ENCODE data around the gene UNC13B.
"Not testable (repeated sequence)": the region's sequence is repeated elsewhere in the genome, so short reads cannot be mapped to it uniquely, and the experiment has no call there.

UNC13B gene

DNA sequence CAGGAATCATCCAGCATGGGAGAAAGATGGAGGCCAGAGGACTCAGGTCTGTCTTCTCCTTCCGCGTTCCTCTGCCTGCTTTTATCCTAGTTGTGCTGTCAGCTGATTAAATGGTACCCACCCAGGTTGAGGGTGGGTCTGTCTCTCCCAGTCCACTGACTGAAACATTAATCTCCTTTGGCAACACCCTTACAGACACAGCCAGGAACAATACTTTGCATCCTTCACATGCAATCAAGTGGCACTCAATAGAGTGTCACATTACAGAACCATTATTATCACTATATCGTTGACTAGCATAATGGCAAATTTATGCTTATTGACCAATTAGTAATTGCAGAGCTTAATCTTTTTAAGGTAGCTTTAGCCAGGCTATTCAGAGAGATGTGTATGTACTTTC is 64.8 kb downstream of the UNC13B start:
- DNase-seq: no peak

DNA sequence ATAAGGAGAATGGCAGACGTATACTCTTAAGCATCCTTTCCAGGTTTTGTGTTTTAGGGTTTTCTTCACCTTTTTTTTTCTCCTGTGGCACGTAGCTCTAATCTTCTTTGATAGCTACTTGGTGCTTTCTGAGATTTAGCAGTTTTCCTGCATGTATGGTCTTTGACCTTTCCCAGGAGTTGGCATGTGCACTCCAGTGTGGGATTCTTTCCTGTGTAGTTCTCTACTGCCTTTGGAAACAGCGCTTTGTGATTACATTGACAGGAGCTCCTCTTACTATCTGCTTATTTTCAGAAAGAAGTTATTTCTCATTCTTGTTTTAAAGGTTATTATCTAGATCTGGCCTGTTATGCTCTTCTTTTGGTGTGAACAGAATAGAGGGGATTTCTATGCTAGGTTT is 65.5 kb downstream of the UNC13B start:
- no peak for DNase-seq

DNA sequence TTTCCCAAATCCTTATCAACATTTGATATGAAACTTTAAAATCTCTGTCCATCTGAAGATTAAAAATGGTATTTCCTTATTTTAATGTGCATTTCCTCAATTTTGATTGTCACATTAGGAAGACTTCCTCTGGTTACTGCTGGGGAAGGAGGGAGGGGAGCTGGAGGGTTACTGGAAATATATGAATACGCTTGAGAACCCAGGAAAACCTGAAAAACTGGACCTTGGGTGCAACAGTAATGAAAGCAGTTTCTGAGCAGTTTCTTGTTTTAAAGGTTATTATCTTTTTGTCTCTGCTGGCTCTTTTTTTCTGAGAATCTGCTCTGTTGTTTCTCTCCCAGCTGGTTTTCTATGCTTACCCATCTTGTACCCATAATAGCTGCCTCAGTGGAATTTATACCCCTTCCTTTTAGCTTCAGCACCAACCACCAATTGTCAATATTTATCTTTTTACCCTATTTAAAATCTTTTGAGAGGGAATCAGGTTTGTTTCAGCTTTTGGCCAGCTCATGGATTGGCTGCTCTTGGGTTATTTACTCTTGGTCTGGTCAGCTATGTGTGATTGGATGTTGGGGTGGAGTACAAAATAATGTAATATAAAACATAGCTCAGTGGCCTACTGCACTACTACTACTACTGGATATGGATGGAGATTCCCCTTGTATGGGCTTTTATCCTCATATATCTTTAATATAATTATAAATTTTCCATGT is 67.4 kb downstream of the UNC13B start:
- DNase-seq: no peak

DNA sequence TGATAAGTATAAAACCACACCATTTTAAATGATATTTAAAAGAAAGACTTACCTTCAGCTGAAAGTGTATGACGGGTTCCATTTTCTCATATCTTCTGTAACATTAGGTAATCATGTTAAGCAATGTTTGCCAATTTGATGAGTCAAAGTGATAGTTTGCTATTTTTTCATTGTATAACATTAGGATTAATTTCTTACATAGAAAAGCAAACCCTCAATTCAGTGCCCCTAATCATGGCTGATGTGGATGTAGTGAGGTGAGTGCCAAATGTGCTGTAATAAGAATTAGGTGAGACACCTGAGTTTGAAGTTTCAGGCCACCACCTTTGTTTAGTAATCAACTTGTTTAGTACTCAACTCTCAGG is 68.0 kb downstream of the UNC13B start:
- DNase-seq: no peak

DNA sequence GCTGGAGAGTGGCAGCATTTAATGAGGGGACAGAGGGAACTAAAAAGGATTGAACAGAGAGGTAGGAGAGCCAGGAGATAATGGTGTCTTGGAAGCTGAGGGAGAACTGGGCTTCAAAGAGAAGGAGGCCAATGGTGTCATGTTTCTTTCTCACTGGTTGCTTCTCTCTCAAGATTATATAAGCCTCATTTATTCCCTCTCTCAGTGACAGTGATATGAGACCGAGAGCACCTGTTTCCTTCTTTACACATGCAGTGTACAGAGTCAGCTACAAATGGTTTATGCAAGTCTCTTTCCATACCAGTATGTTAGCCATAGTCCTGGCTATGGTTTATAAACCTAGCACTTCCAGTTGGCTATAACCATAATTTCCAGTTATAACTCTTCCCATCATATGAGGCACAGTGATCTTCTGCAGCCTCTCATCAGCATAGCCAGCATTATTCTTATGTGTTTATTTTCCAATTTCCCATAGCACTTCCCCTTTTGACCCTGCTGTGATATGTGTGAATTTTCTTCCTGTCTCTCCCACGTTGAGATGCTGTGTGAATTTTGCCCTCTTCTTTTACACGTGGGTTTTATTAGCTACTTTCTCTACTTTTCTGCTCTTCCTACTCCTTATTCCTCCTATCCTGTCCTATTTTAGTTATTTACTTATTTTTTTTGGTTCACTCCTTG is 71.2 kb downstream of the UNC13B start:
- DNase-seq: no peak

DNA sequence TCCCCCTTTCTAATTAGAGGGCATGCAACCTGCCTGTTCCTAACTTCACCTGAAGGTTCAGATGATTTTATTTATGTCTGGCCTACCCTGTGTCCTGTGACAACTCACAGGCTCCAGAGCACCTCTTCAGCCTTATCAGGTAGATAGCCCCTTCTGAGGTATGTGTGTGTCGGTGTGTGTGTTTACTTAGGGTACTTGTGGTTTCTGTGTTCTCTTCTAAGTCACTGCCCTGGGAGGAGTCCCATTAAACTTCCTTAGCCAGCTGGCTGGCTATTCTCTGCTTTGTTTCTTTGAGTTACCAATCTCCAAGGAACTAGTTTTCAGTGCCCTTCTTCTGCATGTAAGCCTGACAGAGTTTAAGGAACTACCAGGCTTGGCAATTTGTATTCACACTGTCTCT is 74.9 kb downstream of the UNC13B start:
- DNase-seq: no peak

DNA sequence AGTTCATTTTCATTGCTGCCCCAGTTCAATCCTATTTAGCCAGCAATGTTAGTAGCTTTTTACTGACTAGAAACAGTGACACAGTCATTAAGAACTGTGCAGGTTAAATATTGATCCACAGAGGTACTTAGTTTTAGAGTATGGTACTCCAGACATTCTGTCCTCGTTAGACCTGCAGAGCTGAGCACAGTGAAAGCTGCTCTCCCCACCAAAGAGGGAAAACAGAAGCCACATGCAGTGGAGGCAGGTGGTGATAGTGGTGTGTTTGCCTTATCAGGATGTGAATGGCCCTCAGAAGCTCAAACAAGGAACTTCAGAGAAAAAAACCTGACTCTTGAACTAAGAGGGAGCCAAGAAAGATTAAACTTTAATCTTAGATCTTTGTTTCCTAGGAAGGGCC is 75.5 kb downstream of the UNC13B start:
- no peak for DNase-seq

DNA sequence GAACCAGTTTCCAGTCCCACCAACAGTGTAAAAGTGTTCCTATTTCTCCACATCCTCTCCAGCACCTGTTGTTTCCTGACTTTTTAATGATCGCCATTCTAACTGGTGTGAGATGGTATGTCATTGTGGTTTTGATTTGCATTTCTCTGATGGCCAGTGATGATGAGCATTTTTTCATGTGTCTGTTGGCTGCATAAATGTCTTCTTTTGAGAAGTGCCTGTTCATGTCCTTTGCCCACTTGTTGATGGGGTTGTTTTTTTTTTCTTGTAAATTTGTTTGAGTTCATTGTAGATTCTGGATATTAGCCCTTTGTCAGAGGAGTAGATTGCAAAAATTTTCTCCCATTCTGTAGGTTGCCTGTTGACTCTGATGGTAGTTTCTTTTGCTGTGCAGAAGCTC is 84.1 kb downstream of the UNC13B start:
- DNase-seq: not testable (repeated sequence)

DNA sequence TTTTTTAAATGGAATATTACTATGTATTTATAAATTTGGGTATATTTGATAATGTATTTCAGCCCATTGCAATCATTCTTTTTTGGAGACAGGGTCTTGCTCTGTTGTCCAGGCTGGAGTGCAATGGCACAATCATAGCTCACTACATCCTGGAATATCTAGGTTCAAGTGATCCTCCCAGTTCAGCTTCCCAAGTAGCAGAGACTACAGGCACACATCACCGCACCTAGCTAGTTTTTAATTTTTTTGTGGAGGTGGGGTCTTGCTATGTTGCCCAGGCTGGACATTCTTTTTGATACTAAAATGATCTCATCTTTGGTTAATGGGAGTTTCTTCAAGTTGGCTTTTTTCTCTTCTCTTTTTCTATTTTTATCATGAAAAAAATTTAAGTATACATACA is 91.3 kb downstream of the UNC13B start:
- no peak for DNase-seq

DNA sequence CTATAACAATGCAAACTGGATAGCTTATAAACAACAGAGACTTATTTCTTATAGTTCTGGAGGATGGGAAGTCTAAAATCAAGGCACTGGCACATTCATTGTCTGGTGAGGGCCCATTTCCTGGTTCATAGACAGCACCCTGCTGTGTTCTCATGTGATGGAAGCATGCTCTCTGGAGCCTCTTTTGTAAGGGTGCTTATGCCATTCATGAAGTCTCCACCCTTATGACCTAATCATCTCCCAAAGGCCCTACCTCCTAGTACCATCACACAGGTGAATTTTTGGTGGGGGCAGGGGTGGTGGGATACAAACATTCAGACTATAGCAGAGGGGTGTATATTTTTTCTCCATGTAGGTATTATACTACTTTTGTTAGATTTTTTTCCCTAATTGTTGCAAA is 92.4 kb downstream of the UNC13B start:
- DNase-seq: no peak

DNA sequence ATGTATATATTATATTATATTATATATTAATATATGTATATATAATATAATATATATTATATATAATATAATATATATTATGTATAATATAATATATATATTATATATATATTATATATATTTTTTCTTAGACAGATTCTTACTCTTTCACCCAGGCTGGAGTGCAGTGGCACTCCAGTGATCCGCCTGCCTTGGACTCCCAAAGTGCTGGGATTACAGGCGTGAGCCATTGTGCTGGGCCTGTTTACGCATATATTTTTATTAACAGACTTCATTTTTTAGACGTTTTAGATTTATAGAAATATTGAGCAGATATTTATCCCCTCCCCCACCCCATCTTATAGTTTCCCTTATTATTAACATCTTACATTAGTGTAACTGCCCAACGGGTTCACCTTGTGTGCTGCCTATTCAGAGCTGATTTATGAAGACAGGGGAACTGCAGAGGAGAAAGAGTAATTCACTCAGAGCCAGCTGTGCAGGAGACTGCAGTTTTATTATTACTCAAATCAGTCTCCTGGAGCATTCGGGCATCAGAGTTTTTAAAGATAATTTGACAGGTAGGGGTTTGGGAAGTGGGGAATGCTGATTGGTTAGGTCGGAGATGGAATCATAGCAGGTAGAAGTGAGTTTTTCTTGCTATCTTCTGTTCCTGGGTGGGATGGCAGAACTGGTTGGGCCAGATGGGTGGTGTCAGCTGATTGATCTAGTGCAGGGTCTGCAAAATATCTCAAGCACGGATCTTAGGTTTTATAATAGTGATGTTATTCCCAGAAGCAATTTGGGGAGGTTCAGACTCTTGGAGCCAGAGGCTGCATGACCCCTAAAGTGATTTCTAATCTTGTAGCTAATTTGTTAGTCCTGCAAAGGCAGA is 93.4 kb downstream of the UNC13B start:
- DNase-seq: no peak

DNA sequence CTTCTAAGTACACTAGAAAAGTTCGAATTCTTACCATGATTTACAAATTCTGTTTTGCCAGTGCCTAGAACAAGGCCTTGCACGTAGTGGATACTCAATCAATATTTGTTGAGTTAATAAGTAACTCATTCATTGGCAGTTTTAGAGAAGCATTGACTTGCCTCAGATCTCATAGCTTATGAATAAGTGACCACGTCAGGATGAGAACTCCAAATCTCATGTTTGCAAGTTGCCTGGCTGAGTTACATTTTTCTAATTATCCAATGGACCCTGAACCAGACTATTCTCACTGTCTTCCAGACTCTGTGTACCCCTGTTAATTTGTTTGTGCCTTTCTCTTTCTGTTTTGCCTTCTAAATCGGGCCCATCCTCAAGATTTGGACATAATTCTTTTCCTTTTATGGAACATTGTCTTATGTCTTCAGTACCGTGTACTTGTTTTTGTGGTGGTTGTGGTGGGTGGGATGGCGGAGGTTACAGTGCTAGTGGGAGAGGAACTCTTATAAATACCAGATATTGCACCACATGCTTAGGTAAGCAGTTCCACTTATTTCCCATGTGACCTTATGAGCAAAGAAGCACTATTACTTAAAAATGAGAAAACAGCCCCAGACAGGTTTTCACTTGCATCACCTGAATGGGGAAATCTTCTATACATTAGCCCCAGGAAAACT is 96.3 kb downstream of the UNC13B start:
- no peak for DNase-seq

DNA sequence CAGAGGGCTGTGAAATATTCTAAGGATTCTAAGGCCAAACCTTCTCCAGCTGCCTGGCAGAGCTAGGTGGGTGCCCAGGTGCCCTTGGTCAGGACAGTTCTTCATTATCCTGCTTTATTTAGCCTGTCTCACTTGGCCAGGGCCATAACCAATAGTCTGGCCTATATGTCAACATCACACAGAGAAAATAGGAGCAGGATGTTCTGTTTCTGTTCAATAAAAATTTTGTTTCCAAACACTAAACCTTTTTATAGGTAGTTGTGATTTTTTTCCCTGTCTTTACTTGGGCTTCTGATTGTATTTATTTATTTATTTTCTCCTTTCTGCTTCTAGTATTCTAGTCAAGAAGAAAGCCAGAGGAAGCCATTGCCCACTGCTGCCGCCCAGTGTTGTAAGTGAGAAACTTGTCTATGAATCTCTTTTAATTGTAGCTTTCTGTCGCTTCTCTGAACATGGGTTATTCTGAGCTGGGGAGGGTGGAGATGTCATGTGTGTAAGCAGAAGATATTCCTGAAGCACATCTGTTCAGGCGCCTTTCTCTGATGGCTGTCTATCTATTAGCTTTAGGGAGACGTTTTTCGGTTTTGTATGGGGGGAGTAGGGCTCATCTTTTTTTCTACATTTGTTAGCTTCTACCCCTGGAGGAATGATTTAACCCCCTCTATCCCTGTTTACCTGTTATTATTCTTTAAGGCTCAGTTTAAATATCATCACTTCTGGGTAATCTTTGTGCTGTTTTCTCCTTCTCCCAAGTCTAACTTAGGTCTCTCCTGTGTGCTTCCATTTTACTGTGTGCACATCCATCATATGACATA is 97.1 kb downstream of the UNC13B start:
- peak; percentile 77 for DNase-seq

DNA sequence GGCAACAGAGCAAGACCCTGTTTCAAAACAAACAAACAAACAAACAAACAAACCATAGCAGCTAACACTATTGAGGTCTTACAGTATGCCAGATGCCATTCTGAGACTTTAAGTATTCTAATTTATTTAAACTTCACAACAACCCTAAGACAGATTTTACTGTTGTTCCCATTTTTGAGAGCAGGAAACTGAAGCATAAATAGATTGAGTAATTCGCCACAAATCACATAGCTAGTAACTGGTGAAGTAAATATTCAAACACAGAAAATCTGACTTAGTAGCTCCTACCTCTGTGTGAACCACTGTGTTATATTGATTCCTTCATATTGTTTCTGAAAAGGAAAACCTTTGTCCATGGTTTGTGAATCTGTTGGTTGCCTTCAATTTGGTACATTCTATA is 98.4 kb downstream of the UNC13B start:
- DNase-seq: no peak

DNA sequence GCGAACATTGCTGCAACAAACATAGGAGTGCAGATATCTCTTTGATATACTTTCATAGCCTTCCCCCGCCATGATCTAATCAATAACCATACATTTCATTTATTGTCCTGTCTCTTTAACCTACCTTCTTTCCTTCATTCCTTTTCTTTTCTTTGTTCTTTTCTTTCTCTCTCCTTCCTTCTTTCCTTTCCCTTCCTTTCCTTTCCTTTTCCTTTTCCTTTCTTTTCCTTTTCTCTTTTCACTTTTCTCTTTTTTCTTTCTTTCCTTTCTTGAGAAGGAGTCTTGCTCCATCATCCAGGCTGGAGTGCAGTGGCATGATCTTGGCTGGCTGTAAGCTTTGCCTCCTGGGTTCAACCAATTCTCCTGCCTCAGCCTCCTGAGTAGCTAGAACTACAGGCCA is 100.3 kb downstream of the UNC13B start:
- no peak for DNase-seq

DNA sequence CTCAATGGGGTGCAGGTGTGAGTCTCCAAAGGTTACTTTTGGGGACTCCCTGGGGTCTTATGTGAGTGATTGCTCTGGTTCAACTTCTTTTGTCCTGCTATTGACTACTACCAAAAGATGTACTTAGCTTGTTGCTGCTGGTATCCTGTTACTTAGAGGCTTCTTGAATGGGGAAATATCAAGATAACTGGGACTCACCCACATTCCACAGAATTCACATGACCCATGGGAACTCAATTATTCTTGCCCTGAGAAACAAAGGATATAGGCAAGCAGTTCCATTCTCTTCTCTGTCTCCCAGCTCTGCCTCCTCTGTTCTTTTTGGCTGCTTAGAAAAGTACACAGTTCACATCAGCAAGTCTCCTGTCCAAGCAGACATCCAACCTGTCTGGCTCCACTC is 105.9 kb downstream of the UNC13B start:
- DNase-seq: peak; percentile 15

DNA sequence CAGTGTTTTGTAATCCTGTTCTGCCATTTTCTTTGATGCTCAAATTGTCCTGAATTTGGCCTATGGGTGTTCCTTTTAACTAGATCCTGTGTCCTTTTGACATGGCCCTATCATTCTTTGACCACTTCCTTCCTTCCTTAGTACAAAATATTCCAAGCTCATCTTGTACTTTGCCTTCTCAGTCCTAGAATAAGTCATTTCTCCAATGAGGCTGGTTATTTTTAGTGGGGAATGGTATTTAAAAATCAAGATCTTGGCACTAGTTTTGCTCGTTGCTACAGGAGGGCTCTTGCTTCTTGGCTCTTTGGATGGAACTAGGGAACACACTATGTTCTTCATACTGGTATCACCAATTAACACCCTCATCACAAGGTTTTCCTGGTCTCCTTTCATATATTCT is 108.1 kb downstream of the UNC13B start:
- DNase-seq: no peak

DNA sequence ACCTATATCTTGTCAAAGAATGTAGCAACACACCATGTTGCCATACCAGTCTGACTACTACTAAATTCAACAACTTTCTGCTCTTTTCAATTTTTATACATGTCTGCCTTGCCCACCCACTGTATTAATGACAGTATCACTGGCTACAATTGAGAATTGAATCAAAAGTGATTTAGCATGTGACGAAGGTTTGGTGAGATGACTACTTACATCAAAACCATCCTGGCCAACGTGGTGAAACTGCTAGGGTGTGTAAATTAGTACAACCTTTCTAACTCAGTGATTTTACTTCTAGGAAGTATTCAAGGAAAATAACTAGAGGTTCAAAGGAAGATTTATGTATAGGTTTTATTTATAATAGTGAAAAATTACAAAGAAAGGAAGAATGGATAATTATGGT is 109.8 kb downstream of the UNC13B start:
- no peak for DNase-seq

DNA sequence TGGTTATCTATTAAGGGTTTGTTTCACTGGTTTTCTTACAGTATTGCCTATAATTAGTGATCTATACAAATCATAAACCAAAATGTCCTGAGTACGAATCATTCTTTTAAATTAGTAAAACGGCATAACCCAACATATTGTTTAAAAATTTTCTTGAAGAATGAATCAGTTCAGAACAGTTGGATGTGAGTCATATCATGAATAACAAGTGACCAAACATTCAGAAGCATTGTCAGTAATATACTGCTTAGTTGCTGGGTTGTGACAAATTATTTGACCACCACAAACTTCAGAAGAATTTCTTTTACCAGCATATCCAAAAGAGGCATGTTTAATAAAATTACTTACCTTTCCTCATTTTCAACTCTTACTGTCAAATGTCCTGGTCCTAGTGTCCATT is 111.2 kb downstream of the UNC13B start:
- peak; percentile 77 for DNase-seq

DNA sequence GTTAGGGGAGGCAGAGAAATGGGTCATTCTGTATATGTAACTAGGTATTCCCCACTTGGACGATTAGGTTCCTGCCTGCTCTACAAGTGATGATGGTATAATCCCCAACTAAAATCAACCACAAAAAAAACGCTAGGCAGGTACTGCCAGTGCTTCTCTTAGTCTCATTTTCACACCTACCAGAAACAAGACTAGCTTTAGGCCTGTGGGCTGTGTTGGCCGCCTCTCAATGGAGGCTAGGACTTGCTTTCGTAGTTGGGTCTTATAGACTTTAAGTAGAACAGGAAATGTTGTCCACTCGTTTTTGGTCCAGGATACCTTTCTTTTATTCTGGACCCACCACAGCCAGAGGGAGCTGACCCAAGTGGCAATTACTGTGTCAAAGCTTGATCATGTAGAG is 111.8 kb downstream of the UNC13B start:
- DNase-seq: no peak

DNA sequence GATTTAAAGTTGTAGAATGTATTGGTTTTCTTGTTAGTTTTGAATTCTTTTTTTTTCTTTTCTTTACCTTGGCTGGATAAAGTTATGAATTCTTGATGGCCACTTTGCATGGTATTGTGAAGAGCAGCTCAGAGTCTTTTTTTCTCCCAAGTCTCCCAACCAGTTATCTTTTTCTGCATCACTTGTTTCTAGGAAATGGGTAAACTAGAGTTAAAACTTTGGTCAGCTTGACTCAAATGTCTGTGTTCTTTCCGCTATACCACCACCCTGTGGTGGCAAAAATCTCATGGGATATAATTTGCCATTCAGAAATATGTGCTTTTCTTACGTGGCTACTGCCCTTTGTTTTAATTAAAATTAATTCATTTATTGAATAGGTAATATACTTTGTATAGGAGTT is 113.2 kb downstream of the UNC13B start:
- DNase-seq: no peak

DNA sequence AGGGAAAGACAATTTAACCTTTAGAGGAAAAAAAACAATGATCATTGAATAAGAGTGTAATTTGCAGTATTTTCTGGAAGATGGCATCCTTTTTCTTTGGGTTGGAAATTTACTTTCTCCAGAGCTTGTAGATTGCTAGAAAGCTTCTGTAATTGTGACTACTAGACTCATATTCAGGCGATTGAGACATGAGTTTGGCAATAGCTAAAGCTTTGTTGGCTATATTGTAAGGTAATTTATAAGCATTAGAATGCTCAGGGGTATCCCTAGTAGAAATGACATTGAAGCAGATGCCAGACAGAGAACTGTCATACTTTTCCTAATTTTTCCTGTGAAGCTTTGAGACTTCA is 115.3 kb downstream of the UNC13B start:
- no peak for DNase-seq
